Dedifferentiated amniotic fluid mesenchymal stem cell (primary cell): ENCODE results near the gene SERPINA5.

Source experiments
- DNase-seq: peaks from one replicate; pipeline ENCODE4 v3.0.0-alpha.2; 2016; ENCODE audit errors: extremely low spot score

Gene SERPINA5

DNA sequence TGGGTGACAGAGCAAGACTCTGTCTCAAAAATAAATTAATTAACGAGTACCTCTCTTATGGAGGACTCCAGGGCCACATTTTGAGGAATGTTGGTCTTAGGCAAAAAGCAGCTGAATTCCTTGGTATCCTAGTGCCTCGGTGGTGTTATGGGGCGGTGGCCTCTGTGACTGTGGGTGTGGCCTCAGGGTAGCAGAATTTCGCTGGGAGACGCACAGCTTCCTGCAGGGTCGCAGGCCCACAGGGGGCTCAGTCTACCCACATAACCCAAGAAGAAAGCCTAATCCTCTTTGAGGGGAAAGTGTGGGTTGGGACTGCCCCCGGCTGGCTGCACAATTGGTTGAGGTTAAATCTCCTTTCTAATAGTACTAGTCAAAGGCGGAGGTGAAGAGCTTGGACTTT, 31.2 kb upstream of the SERPINA5 start:
- no peak for DNase-seq

DNA sequence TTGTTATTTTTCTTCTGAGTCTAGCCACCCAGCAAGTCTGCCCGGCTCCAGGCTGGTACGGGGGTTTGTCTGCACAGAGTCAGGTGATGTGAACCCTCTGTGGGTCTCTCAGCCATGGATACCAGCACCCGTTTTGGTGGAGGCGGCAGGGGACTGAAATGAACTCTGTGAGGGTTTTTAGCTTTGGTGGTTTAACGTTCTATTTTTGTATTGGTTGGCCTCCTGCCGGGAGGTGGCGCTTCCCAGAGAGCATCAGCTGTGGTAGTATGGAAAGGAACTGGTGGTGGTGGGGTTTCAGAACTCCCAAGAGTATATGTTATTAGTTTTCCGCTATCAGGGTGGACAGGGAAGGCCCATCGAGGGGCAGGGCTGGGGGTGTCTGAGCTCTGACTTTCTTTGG, 25.2 kb upstream of the SERPINA5 start:
- DNase-seq: no peak

DNA sequence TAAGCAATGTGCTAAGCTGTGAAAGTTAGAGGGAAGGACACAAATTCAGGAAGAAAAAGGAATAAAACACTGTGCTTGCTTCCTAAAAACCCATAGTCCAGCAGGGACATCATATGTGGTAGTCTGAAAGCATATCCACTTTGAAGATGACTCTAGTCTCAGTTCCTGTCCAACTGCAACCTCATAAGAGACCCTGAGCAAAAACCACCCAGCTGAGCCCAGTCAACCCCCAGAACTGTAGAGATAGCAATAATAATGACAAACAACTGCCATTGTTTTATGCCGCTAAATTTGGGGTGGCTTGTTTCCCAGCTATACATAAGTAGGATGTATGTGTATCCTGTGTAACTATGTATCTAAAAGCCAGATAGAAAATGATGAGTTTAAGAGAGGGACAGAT, 23.9 kb upstream of the SERPINA5 start:
- DNase-seq: no peak

DNA sequence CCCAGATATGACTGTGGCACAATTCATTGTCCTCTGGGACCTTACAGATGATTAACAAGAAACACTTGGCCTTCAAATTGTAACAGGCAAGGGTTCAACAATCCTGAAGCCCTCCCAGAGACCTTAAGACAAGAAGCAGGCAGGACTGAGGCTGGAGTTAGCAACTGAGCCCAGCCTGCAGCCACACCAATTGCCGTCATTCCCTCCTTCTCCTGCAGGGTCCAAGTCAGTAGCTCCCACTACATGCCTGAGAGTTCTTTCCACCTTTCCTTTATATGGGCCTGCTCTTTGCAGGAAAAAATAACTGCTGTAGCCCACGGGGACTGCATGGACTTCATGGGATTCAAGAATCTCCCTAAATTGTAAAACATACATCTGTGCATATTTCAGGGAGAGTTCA, 22.4 kb upstream of the SERPINA5 start:
- DNase-seq: no peak

DNA sequence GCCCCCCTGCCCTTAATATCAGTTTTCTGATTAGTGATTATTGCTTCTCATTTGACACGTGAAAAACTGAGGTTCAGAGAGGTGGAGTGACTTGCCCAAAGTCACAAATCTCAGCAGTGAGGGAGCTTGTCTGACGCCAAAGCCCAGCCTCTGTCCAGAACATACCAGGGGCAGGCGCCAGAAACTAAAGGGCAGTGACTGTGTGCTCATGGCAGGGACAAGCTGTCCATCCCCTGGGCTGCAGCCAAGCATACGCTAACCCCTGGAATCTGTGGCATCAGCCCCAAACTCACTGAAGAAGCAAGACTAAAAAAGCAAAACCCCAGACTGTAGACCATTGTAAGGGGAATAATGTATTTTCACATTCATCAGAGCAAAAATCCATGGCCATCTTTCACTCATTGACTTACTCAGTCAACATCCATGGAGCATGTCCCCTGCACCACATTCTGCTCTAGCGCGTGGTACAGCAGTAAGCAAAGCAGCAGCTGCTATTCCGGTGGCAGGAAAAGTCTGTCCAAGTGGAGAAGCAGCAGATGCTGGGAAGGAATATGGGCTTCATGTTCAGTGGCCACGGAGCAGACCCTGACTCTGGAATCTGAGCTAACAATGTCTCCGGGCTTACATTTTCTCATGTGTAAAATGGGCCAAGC, 21.5 kb upstream of the SERPINA5 start:
- DNase-seq: no peak

DNA sequence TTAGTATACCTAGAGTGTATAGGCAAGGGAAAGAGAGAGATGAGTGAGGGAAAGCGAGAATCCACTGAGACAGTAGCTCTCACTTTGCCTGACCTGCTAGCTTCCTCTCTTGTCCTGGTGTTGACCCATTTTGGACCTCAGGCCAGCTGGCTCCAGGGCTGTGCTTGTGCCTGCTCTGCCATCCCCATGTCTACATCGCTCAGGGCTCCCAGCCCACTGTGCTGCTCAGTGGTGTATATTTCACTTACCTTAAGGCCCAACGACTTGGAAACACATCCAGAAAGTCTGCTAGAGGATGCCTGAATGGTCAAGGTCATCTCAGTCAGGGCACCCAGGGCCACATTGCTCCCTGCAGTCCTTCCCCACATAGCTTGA, 20.9 kb upstream of the SERPINA5 start:
- no peak for DNase-seq

DNA sequence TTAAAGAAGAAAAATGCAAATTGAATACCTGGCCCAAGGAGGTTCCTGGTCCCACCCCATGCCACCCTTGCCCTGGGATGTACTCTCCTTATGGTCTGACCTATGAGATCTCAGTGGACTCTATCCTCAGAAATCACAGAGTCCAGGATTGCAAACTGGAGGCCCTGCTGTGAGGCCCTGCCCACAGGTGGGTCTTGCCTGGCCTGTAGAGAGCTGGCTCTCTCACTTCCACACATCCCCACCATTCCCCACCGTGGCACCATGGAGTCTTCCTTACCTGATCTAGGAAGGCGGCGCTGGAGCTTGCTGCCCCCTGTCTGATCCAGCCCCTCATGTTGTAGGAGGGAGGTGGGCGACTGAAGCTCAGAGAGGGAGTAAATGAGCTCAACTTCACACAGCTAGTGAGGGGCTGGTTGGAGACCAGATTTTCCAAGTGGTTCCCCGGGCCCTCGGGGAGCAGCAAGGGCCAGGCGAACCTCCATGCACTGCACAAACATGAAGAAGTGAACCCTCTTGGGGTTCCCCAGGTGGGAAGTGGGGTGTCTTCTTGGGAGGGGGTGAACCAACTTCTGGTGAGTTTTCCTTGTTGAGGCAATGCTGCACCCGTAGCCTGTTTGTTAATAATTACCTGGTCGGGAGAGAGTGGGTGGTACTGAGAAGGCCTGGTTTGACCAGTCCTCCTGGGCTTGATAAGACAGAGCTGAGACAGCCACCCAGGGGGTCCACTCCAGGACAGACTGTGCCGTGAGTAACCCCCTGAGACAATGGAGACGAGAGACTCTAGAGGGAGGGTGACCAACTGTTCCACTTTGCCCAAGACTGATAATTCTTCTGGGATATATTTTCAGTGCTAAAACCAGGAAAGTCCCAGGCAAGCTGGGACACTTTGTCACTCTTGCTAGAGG, 20.2 kb upstream of the SERPINA5 start, which contains the start of gene SERPINA4:
Gene SERPINA4, plus strand, starts transcription at position 692 of the 905 bp plus-strand sequence. CDS start 2,041 bp downstream, outside the sequence.
- DNase-seq: no peak

DNA sequence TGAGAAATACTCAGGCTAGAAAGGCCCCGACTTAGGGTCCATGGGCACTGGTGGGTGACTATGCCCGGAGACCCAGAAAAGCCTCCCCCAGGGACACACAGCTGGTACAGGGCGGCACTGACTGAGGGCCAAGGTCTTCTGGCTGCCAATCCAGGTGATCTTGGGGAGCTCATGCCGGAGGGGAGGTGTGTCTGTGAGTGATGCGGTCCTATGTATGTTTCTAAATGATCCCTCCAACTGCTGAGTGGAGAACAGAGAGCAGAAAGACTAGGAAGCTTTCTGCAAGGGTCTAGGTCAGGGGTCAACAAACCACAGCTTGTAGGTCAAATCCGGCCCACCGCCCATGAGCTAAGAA, 19.6 kb upstream of the SERPINA5 start:
- DNase-seq: no peak

DNA sequence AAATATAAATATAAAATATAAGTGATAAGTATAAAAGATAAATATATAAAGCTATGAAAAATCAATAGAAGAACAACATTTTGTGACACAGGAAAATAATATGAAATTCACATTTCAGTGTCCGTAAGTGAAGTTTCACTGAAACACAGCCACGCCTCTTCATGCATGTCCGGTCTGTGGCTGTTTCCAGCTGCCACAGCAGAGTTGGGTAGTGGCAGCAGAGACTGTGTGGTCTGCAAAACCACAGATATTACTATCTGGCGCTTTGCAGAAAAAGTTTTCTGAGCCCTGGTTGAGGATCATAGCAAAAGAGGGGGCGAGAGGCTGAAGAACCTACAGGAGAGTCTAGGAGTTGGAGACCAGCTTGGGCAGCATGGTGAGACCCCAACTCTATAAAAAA, 19.2 kb upstream of the SERPINA5 start:
- DNase-seq: no peak

DNA sequence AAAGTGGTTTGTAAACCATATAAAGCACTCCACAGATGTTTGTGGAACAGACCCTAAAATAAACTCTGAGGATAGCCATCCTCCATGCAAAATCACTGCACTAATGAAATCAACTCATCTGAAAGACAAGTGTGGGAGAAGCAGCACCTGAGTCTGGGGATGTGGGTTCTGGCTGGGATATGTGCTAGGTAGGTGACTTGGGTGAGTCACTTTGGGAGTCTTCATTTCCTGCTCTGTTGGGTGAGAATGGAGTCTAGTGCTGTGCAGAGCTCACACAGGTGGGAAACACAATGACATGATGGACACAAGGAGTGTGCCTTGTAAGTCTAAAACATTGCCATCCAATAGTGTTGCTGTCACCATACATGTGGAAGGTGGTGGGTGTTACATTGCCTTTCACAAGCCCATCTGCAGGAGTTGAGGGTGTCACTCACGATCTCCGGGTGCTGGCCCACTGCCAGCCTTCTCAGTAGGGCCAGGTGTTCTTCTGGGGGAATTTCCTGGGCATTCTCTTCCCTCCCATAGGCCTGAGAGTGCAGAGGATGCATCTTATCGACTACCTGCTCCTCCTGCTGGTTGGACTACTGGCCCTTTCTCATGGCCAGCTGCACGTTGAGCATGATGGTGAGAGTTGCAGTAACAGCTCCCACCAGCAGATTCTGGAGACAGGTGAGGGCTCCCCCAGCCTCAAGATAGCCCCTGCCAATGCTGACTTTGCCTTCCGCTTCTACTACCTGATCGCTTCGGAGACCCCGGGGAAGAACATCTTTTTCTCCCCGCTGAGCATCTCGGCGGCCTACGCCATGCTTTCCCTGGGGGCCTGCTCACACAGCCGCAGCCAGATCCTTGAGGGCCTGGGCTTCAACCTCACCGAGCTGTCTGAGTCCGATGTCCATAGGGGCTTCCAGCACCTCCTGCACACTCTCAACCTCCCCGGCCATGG, 18.0 kb upstream of the SERPINA5 start:
- DNase-seq: no peak

DNA sequence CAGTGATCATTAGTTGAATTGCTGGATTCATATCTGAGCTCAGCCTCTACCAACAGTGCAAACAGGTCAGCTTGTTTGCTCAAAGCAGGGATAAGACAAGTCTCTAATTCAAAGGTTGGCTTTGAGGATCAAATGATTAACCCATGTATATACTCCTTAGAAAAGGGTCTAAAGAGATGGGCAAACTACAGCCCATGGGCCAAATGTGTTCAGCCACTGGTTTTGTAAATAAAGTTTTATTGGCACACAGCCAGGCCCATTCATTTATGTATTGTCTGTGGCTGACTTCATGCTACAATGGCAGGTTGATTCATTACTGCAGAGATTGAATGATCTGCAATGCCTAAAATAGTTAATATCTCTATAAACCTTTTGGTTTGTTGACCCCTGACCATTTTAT, 16.8 kb upstream of the SERPINA5 start:
- DNase-seq: no peak

DNA sequence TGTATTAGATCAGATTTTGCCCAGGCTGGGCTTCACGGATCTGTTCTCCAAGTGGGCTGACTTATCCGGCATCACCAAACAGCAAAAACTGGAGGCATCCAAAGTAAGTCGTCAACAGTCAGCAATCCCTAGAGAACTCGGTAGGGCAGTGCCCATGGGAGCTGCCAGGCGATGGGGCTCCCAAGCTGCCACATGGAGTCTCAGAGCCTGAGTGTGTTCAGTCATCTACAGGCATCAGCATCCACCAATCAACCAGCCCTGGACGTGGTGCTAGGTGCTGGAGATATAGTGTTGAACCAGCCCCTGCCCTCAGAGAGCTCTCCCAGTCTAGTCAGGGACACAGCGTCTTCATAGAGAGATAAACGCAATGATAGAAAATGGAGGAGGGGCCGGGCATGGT, 13.0 kb upstream of the SERPINA5 start:
- DNase-seq: no peak

DNA sequence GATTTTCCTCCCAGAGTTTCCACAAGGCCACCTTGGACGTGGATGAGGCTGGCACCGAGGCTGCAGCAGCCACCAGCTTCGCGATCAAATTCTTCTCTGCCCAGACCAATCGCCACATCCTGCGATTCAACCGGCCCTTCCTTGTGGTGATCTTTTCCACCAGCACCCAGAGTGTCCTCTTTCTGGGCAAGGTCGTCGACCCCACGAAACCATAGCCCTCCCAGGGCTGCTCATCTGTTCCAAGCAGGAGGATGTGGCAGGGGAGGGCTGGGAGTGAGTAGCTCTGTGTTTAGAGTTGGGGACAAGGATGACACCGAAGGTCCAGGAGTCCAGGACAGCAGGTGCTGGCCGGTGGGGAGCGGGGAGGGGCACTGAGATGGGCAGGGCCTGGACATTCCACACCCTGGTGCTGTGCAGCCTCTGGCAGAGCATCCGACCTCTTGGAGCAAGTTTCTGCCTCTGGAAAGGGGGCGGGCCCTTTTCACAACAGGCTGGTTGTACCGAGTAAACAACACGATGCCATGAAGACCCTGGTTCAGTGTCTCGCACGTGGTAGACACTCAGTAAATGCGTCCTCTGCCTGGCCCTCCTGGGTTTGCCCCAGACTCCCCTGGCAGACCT, 11.7 kb upstream of the SERPINA5 start:
- no peak for DNase-seq

DNA sequence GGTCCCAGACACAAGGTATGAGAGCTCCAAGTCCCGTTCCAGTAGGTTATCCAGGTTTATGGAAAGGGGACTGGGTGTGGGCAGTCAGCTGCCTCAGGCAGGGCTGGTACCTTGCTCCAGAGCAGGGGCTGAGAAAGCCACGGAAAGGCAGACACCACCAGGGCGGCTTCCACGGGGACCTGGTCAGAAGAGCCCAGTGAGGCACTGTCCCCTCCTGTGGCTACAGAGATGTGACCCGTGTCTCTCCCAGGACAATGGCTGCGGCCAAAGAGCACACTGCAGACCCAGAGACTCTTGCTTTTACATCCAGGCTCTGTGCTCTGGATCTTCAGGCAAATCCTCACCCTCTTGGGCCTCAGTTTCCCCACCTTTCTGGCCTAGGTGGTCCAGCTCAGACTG, 11.2 kb upstream of the SERPINA5 start:
- no peak for DNase-seq

DNA sequence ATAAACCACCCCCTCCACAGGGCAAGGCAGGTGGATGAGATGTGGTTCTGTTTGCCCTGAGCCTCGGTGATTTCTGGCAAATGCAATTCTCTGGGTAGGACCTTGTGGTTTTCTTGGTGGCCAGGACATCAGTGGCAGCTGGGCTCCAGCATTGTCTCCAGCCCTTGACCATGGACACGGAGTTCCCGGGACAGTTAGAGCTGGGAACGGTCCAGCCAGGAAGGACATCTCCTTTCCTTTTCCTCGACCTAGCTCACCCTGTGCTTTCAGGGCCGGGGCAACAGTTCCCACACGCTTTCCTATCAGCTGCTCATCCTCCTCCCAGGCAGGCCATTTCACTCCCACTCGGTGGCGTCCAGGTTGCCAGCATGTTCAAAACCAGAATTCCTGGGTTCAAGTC, 10.8 kb upstream of the SERPINA5 start:
- no peak for DNase-seq

DNA sequence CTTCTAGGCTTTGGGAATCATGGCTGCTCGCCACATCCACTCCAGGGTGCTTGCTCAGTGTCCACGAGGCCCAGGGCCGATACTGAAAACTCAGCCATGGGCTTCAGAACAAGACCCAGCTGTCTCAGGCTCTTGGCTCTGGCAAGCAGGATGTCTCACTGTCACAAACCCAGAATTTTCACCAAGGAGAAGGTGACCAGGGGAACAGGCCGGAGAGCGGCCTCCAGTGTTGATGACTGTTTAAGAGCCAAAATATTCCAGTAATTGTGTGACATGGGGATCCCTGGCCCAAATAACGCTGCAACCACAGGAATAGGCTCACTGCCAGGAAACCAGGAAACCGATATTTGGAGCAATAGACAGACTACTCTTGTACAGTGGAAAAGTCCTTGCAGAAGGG, 9.8 kb upstream of the SERPINA5 start:
- DNase-seq: no peak

DNA sequence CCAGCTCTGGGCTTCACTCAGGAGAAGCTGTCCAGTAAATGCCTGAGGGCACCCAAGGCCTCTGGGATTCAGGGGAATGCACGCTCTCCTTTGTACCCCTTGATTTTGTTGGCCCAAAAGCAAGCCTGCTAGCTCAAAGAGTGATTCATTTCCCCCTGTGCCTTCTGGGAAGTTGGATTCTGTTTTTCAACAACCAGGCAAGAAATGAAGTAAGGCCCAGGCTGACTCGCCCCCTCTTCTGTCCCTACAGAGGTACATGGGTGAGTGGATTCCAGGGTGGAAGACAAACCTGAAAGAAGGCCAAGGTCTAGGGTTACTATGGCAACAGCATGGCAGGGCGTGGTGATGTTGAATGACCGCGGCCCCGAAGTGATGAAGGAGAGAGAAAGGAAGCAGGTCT, 9.3 kb upstream of the SERPINA5 start:
- no peak for DNase-seq

DNA sequence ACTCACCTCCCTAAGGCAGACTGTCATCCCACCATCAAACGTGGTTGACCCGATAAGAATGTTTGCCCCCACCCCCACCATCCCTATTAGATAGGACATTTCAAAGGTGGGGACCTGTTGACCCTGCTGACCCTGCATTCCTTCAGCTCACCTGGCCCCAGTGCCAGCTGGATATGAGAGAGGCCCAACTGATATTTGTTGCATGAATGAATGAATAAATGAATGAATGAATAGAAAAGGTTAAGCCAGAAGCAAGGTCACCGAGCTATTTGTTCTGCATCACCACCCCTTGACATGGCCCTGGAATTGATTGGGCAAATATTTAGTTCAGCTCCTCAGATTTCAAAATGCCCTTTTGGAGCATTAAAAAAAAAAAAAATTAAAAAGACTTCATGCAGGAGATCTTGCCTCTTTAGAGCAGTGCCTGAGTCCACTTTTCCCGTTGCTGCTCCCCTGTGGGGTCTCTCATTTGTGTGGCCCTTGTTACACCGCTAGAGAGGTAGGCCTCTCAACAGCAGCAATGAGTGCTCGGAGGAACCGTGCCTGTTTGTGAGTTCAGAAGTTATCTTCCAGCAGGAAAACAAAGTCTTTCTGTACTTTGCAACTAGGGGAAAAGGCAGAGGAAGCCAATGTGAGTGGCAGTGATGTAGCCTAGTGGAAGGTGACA, 8.5 kb upstream of the SERPINA5 start:
- no peak for DNase-seq

DNA sequence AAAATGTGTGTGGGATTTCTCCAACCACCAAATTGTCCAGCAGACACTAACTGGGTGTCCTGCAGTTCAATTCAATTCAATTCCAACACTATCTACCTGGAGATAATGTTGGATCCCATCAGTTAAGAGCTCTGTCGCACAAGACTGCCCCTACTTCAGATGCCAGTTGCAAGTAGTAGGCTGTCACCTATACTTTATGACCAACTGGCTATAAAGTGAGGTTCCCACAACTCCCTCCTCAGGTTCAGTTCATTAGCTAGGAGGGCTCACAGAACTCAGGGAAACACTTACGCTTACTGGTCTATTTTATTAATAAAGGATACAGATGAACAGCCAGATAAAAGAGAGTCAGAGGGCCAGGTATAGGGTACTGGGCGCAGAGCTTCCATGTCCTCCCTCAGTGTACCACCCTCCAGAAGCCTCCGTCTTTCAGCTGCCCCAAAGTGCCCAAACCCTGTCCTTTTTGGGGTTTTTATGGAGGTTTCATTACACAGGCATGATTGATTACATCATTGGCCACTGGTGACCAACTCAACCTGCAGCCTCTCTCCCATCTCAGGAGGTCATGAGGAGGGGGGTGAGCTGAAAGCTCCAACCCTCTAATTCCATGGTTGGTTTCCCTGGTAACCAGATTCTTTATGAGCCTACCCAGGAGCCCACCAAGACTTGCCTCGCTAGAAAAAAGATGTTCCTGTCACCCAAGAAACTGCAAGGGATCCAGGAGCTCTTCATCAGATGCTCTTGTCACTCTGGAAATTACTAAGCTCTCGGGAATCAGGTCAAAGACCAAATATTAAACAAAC, 7.5 kb upstream of the SERPINA5 start:
- no peak for DNase-seq

DNA sequence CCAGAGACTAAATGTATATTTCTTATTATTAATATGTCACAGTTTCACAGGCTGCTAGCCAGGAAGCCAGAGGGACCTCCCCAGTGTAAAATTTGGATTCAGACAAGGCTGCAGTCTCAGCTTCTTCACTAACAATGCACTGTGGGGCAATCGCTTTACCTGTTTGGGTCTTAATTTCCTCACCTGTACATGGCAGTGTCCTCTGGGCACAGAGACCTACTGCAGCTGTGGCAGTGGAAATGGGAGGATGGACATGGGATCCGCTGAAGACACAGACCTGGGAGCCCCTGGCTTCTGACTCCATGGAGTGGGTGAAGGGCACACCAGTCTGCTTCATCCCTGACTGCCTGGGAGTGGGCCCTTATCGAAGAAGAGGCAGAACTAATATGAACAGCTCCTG, 6.9 kb upstream of the SERPINA5 start:
- no peak for DNase-seq
